ENCODE measurements around the gene LMF1.
"Not testable (repeated sequence)": the region's sequence is repeated elsewhere in the genome, so short reads cannot be mapped to it uniquely, and the experiment has no call there.

The LMF1 gene

GRCh38 chr16:858441-858840, 112.3 kb downstream of the LMF1 start:
- not testable (repeated sequence) for DNase-seq

- DNase-seq = no peak
Measured at GRCh38 chr16:856811-857210, 114.0 kb downstream of the LMF1 start.

- no peak for DNase-seq
Measured at GRCh38 chr16:856101-856500, 114.7 kb downstream of the LMF1 start.

GRCh38 chr16:855471-855870, 115.3 kb downstream of the LMF1 start:
- no peak for DNase-seq

- DNase-seq = no peak
Measured at GRCh38 chr16:854808-855410, 115.9 kb downstream of the LMF1 start.

- no peak for DNase-seq
Measured at GRCh38 chr16:853981-854807, 116.6 kb downstream of the LMF1 start.

- DNase-seq = no peak
Measured at GRCh38 chr16:853306-853705, 117.5 kb downstream of the LMF1 start.

- no peak for DNase-seq
Measured at GRCh38 chr16:852451-853185, 118.2 kb downstream of the LMF1 start.

- DNase-seq = no peak
Measured at GRCh38 chr16:851871-852270, 118.9 kb downstream of the LMF1 start.

GRCh38 chr16:851209-851810, 119.5 kb downstream of the LMF1 start:
- no peak for DNase-seq

- DNase-seq = no peak
Measured at GRCh38 chr16:850668-851067, 120.1 kb downstream of the LMF1 start.

GRCh38 chr16:848510-849253, 122.1 kb downstream of the LMF1 start:
- no peak for DNase-seq

- no peak for DNase-seq
Measured at GRCh38 chr16:847681-848445, 122.9 kb downstream of the LMF1 start.

GRCh38 chr16:847151-847550, 123.6 kb downstream of the LMF1 start:
- no peak for DNase-seq

GRCh38 chr16:845351-845745, 125.4 kb downstream of the LMF1 start:
- no peak for DNase-seq

GRCh38 chr16:844638-845350, 126.0 kb downstream of the LMF1 start:
- no peak for DNase-seq

- no peak for DNase-seq
Measured at GRCh38 chr16:843771-844170, 127.0 kb downstream of the LMF1 start.

GRCh38 chr16:842711-843560, 127.8 kb downstream of the LMF1 start:
- DNase-seq = no peak

- DNase-seq = no peak
Measured at GRCh38 chr16:842061-842476, 128.7 kb downstream of the LMF1 start.

GRCh38 chr16:841455-842060, 129.2 kb downstream of the LMF1 start:
- DNase-seq = no peak
